ENCODE data around the gene SEC63. TPM values are rescaled to one million over a fixed set of nuclear protein-coding genes. Genes with fewer than 3 reads are reported as not detected.

SEC63 gene
- total RNA-seq, 1 experiment from 2014 or later: 86.2 TPM

DNA sequence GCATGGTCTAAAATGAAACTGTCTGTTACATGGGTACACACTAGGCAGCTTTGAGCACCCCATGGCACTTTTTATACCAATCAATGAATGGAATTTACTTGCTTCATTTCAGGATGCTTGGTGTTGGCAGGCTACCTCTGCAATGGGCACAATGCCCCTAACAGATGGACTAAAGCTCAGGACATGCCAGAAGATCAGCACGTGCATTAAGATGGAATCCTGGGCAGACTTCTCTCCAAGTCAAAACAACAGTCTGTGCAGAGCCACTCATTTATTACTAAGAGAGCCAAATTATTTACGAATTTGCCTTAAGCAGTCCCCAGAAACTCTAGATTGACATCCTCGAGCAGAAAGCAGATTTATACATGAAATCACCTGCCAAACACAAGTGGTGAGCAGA lies 78.1 kb downstream of the SEC63 start:
- Histone ChIP-seq H2BK20ac (ENCODE audit: low read depth, low read length, poor library complexity, severe bottlenecking) (no peak overlapping the region), H3K56ac (ENCODE audit: insufficient read length, low read depth, low read length) (no peak overlapping the region), H4K8ac (replicated peaks; ENCODE audit: insufficient read length, low read depth, low read length) (no peak overlapping the region), H3K27me3 (ENCODE audit: insufficient read depth, low read length) (no peaks in the 10 kb centered on the region), H2BK120ac (ENCODE audit: low read depth, low read length, poor library complexity, severe bottlenecking) (no peak overlapping the region), H4K20me1 (ENCODE audit: control insufficient read depth, insufficient read depth, insufficient read length) (no peaks in the 10 kb centered on the region), H3K27ac (ENCODE audit: insufficient read length, low read depth, low read length) (no peak overlapping the region), H3K9ac (ENCODE audit: extremely low read depth, insufficient read length, low read length) (no peak overlapping the region), H2AFZ (ENCODE audit: low read length) (no peak overlapping the region), H3K79me2 (ENCODE audit: insufficient read depth, low read length) (no peaks in the 10 kb centered on the region), H3K23me2 (ENCODE audit: insufficient read length, low read depth, low read length, poor library complexity, severe bottlenecking) (no peaks in the 10 kb centered on the region), H4K91ac (ENCODE audit: insufficient read length, low read depth, low read length) (no peak overlapping the region), H3K79me1 (ENCODE audit: insufficient read depth, low read depth, low read length, poor library complexity, severe bottlenecking) (no peaks in the 10 kb centered on the region), H3T11ph (ENCODE audit: low read length) (no peak overlapping the region), H3K9me3 (ENCODE audit: control insufficient read depth, low read depth, low read length) (no peaks in the 10 kb centered on the region), H4K5ac (ENCODE audit: insufficient read length, low read depth, low read length) (no peak overlapping the region), H3K14ac (ENCODE audit: insufficient read depth, low read length) (no peak overlapping the region), H2BK5ac (ENCODE audit: insufficient read length, low read length) (no peak overlapping the region), H2BK12ac (ENCODE audit: insufficient read length, low read depth, low read length) (no peak overlapping the region), H3K4ac (ENCODE audit: low read depth, low read length) (no peak overlapping the region), H2BK15ac (ENCODE audit: low read depth, low read length) (no peak overlapping the region), H3K23ac (ENCODE audit: insufficient read length, low read depth, low read length) (no peak overlapping the region), H3K4me1 (ENCODE audit: insufficient read depth, low read length) (no peaks in the 10 kb centered on the region), H2AK5ac (ENCODE audit: insufficient read length, low read length) (no peak overlapping the region), H3K18ac (ENCODE audit: insufficient read length, low read depth, low read length) (no peak overlapping the region), H3K4me2 (ENCODE audit: insufficient read depth, insufficient read length, low read length) (no peak overlapping the region)
- H3K27me3 Mint-ChIP-seq (ENCODE audit: low read depth): no peaks in the 10 kb centered on the region; the same call in 1 of the 2 replicates
- H3K27ac Mint-ChIP-seq: no peak overlapping the region; a peak in 1 of 7 replicates
- no peak for DNase-seq
- no CpG with 5 or more reads among the region's 3 CpGs for WGBS (ENCODE audit: extremely low coverage, insufficient read length, low lambda C conversion rate)
- TF ChIP-seq CTCF (conservative IDR thresholded peaks at IDR 0.05): no peak
- H3K36me3 Mint-ChIP-seq (ENCODE audit: insufficient read depth in 1 of 3, low read depth in 3 of 3): peaks cover 18 to 57% (median 43%) of the 10 kb centered on the region in 3 experiments; a peak in 6 of 7 replicates
- H3K9me3 Mint-ChIP-seq: no peaks in the 10 kb centered on the region
- H3K4me3 Mint-ChIP-seq: no peak overlapping the region
- H3K4me1 Mint-ChIP-seq: no peaks in the 10 kb centered on the region

Measured in H9 (cell line).